HG03280 (cell line): ENCODE measurements around the gene ITGB2.
A peak's percentile ranks its signal among the peaks of the same experiment; 100 is the strongest.
"Not testable (repeated sequence)": the region's sequence is repeated elsewhere in the genome, so short reads cannot be mapped to it uniquely, and the experiment has no call there.

Experiments
- ATAC-seq: cut with Tn5 transposase; IDR thresholded peaks from one replicate; pipeline ENCODE4 v1.9.1; 2021; ENCODE audit warnings: mild to moderate bottlenecking, moderate library complexity; ENCODE audit not compliant: unreplicated experiment

ITGB2 gene

DNA sequence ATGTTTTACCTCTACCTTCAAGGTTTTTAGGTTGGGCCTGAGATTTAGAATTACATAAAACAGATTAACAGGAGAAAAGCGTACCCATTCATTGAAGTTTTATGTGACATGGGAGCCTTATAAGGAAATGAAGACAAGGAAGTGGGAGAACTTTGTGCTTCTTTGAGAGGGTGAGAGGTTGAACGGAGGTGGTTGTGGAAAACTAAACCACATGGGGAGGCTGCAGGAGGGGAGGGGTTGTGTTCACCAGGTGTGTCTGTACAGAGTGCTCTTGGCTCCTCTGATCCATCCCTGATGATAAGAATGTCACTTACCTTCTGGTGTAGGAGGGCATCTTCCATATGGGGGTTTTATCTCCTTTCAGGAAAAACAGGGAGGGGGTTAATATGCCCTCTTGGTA lies 21.9 kb upstream of the ITGB2 start:
- ATAC-seq, result no peak

GRCh38 chr21:44941567-44941966 lies 20.9 kb upstream of the ITGB2 start:
- no peak for ATAC-seq

DNA sequence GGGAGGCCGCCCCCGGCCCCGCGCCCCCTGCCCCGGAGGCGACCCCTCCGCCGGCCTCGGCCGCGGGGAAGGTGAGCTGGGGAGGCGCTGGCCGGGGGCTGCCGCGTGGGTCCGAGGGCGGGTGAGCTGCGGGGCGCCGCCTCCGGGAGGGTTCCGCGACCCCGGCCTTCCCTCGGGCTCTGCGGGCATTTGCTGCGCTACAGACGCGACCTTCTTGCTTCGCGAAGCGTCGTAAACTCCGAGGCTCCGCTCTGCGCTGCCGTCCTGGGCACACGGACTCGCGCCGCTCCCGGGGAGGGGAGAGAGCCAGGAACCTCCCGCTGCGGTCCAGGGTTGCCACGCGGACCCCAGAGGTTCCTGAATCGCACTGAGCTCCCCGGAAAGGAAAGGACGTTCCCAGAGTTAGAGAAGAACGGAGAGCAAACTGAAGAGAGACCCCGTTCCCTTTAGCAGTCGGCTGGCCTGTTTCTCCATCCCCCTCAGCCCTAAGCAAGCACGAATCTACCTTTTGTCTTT lies 19.5 kb upstream of the ITGB2 start:
- ATAC-seq, result peak; percentile 38

- peak; percentile 73 for ATAC-seq
Measured at GRCh38 chr21:44939532-44940115, 18.9 kb upstream of the ITGB2 start, which contains the start of gene SLX9. SLX9 (plus strand) TSS chr21:44940029; CDS start chr21:44940058, 29 bp downstream.

DNA sequence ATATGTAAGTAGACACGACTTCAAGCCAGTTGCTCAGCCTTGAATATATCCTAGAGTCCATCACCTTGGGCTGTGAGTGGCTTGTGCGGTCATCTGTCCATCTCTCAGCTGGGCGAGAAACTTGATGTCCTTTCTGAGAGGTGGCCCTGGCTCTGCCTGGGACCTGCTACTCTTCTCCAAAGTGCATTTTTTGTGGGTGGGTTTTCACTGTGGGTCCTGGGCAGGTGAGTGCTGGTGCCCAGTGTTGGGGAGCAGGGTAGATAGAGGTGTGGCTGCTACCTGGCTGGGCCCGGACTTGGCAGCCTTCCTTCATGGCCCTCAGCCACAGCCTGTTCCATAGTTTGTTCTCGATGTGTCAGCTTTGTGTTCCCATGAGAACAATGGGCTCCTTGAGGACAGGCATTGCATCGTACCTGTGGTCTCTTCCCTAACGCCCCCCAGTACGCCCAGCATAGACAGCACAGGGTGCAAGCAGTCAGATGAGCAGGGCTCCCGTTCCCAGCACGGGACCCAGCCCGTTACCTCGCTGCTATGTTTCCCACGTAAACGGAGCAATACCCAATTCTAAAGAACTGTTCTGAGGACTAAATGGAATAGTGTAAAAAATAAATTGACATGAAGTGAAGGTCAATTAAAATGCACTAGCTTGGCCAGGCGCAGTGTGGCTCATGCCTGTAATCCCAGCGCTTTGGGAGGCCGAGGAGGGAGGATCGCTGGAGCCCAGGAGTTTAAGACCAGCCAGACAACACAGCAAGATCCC lies 18.3 kb upstream of the ITGB2 start:
- no peak for ATAC-seq

DNA sequence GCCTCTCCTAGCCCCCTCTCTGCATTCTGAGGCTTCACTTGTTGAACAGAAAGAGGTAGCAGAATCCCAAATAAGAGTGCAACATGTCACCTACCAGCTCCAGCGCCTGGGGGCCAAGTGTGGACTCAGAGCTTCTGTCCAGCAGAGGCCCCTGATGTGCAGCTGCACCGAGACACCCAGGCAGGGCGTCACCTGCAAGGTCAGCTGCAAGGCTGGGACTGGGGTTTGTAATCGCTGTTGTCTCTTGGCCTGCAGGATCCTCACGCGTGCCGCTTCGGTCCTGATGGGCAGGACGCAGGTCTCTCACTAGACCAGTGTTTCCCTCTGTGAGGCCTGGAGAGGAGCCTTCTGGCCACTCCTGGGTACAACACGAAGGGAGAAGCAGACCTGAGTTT lies 14.8 kb upstream of the ITGB2 start:
- no peak for ATAC-seq

- ATAC-seq, result no peak
Measured at GRCh38 chr21:44934797-44935532, 14.3 kb upstream of the ITGB2 start.

- ATAC-seq, result no peak
Measured at GRCh38 chr21:44934276-44934675, 13.6 kb upstream of the ITGB2 start.

DNA sequence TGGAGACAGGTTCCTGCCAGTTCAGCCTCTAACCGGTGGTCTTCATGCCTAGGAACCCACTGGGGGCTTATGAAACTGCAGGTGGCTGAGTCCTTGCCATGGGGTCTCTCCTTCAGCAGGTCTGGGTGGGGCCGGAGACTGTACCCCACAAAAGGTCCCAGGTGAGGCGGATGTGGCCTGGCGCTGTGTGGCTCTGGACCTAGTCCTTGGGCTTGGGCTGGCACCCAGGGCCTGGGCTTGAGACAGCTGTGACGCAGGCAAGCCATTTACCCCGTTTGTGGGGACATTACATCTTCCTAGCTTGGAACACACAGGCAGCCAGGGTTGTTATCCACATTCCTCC lies 13.2 kb upstream of the ITGB2 start:
- ATAC-seq, result no peak

DNA sequence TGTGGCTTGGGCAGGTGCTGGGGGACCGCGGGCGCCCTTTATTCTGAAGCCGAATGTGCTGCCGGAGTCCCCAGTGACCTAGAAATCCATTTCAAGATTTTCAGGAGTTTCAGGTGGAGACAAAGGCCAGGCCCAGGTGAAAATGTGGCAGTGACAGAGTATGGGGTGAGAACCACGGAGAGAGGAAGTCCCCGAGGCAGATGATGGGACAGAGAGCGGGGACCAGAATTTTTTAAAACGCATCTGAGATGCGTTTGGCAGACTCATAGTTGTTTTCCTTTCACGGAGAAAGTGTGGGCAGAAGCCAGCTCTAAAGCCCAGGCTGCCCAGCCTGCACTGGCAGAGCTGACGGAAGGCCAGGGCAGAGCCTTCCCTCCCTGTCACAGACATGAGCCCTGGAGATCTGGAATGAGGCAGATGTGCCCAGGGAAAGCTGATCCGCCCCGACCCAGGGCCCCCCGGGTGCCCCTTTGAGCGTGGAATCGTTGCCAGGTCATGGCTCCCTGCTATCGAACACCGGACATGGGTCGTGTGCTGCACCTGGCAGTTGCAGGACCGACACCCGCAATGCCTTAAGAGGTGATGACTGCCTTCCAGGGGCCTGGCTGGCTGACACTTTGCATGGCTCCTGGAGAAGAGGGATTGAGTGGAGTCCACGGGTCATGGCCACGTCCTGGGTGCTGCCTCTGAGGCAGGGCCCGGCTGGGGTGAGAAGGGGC lies 12.7 kb upstream of the ITGB2 start:
- ATAC-seq, result no peak

DNA sequence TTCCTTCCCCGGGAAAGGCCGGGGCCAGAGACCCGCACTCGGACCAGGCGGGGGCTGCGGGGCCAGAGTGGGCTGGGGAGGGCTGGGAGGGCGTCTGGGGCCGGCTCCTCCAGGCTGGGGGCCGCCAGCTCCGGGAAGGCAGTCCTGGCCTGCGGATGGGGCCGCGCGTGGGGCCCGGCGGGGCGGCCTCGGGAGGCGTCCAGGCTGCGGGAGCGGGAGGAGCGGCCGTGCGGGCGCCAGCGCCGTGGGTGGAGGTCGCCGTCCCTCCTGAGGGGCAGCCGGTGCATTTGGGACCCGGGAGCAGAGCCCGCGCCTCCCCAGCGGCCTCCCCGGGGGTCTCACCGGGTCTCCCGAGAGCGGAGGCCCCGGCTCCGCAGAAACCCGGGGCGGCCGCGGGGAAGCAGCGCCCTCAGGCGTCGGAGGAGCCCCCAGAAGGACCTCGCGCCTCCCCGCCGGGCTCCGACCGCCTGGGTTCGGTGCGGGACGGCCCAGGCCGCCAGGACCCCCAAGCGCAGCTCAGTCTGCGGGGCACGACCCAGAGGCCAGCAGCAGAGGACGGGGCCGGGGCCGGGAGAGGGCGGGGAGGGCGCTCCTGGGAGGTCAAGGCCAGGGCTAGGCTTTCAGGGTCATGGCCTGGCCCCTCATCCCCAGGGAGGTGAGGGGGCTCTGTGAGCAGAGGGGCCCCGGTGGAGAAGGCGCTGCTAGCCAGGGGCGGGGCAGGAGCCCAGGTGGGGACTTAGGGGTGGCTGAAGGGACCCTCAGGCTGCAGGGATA lies 11.9 kb upstream of the ITGB2 start:
- no peak for ATAC-seq

DNA sequence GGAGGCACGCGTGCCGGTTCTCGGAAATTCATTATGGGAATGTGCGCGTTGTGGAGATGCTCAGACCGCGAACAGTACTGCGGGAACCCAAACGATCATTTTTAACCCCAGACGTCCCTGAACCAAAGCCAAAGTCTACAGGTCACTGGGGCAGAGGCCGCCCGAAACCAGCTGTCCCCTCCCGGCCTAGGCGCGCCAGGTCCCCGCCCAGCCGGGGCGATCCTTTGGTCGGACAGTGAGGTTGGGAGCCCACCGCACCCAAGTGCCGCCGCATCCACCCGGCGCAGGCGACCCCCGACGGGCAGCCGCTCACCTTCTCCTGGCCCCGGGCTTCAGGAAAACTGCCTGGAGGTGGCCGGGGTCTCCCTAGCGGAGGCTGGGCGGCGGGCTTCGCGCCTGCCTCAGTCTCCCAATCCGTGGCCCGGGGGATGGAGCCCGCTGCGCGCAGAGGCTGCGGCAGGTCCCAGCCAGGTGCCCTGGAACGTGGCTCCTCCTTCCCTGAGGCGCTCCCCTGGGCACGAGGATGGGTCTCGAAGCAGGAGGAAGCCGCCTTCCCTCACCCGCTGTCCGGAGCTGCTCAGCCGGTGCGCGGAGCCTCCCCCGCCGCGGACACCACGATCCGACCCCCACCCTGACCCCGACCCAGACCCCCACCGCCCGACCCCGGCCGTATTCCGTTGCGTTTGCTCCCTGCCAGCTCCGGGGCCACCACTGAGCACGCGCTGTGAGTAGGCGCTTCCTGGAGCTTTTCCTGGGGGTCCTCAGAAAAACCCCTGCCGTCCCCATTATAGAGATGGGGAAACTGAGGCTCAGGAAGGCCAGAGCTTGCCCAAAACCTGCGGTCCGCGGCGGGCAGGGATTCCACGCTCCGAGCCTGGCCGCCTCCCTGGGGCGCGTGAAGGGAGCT lies 11.1 kb upstream of the ITGB2 start:
- ATAC-seq, result no peak

DNA sequence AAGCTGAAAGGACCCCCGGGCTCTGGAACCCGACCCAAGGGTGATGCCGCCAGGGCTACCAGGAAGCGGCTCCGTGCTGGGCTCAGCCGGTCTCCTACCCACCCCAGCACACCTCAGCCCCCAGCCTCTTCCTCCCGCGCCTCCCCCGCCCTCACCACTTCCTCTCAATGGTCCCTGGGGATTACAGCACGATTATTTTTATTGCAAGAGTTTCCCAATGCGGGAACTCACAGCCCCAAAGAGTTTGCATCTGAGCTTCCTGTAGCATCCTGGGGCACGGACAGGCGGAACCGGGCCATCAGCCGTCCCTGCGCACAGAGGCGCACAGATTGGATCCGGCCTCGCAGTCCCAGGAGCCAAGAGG lies 10.4 kb upstream of the ITGB2 start:
- no peak for ATAC-seq

DNA sequence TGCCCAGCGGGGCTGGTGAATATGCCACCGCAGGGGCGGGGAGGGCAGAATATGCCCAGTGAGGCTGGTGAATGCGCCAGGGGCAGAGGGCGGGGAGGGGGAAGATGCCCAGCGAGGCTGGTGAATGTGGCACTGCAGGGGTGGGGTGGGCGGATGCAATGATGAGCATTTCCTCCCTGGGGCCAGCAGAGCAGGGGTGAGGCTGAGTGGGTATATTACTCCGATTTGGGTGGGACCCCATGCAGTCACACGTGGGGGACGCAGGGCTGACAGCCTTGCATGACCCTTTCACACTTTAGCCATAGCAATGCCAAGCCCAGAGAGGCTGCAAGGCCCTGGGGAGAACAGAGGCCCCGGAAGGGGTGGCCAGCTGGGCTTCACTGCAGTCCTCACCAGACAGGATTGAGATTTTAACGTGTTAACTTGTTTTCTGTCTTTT lies 9.9 kb upstream of the ITGB2 start:
- no peak for ATAC-seq

- no peak for ATAC-seq
Measured at GRCh38 chr21:44929799-44930542, 9.3 kb upstream of the ITGB2 start.

GRCh38 chr21:44929242-44929798 lies 8.6 kb upstream of the ITGB2 start:
- no peak for ATAC-seq

DNA sequence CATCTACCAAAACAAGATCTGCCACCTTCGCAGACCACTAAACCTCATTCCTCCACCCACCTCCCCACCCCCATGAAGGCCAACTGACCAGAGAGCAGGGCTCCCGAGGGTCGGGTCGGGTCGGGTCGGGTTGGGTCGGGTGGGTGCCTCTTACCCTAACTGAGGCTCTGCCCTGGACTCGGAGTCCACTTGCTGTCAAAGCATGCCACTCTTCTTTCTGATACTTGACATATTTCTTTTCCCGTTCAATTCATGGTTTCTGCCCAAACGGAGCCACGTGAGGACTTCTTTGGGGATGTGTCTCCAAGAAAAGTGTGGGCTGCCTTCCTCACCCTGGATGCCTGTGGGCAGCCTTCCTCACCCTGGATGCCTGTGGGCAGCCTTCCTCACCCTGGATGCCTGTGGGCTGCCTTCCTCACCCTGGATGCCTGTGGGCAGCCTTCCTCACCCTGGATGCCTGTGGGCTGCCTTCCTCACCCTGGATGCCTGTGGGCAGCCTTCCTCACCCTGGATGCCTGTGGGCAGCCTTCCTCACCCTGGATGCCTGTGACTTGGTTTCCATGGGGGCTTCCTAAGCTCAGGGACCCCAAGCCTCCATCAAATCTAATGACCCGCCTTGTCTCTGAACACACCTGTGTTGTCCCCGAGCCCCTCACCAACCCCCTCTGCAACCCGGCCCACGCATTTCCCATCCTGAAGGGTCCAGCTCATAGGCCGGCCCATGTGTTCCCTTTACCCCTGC lies 8.0 kb upstream of the ITGB2 start:
- not testable (repeated sequence) for ATAC-seq
